Hepatocyte (in vitro differentiated cells): ENCODE data around the gene ADGRE1.

Experiments used
- CTCF ChIP-seq: fragments of 200-600 bp; sonication (generic); IDR thresholded peaks from 2 replicates; pipeline ENCODE4 v1.5.1; 2016; ENCODE audit warnings: antibody characterized with exemption, mild to moderate bottlenecking; ENCODE audit not compliant: poor library complexity
- EZH2 ChIP-seq: fragments of 200-600 bp; sonication (generic); IDR thresholded peaks from 2 replicates; pipeline ENCODE4 v1.6.1; 2016; ENCODE audit warnings: antibody characterized with exemption, mild to moderate bottlenecking, borderline replicate concordance

- TF ChIP-seq CTCF (no peak), EZH2 (no peak)
Observed at GRCh38 chr19:6945733-6946132, 58.4 kb downstream of the ADGRE1 start.
